Measurements from ENCODE around the gene PTPRN.

The PTPRN gene

DNA sequence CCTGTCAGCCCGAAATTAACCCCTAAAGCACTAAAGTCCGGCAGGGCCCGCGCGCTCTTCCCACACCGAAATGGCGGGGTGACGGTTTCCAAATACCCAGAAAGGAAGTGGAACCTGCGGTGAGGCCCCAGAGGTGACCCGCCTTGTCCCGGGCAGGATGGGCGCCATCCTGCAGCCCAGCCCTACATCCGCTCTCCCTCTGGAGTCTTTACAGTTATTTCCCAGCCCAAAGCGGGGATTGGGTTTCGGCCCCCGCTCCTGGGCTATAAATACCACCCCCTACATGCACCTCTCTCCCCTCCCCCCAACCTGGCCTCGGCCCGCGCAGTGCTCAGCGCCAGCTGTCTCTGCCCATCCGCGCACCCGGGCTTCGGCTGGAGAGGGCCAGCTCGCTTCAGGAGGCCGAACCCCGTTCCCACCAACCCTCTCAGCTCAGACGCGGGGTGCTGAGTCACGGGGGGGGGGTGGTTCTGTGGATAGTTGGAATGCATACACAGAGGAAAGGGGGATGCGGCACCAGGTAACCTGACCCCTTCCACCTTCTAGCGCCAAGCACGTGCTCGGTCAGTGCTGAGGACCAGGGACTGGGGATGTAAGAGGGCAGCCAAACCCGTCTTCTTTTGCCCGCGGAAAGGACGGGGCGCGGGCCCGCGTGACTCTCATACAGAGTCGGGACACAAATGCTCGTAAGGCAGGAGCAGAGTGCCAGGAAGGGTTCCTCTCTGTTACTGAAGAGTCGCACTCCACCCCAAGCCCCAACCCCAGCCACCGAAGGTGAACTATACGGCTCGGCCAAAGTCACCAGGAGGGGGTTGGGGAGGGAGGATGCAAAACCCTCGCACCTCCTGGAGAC is 56.1 kb downstream of the PTPRN start, which contains the start of gene TUBA4B:
TUBA4B (plus strand) TSS at position 344 of the 853 bp plus-strand sequence; CDS start at position 509, 165 bp downstream.
- DNase-seq (ENCODE audit: low read depth, low spot score) = no peak
- Histone ChIP-seq H3K27ac (ENCODE audit: low read length) (no peak within 1 kb of the TSS), H3K9me3 (ENCODE audit: control insufficient read depth, insufficient read depth, low read length) (no peaks in the 10 kb centered on the region), H3K4me3 (ENCODE audit: low read length) (peak within 1 kb of the TSS; percentile 43; the same call in 1 of the 2 replicates), H3K27me3 (ENCODE audit: control insufficient read depth, insufficient read depth, low read length) (peaks cover 17% of the 10 kb centered on the region), H3K4me1 (ENCODE audit: control insufficient read depth, insufficient read depth, low read length) (peaks cover 7% of the 10 kb centered on the region), H3K36me3 (ENCODE audit: control insufficient read depth, insufficient read depth, low read length) (peaks cover 4% of the 10 kb centered on the region)
- WGBS (ENCODE audit: insufficient coverage, insufficient read length) = no CpG with 5 or more reads among the region's 49 CpGs

DNA sequence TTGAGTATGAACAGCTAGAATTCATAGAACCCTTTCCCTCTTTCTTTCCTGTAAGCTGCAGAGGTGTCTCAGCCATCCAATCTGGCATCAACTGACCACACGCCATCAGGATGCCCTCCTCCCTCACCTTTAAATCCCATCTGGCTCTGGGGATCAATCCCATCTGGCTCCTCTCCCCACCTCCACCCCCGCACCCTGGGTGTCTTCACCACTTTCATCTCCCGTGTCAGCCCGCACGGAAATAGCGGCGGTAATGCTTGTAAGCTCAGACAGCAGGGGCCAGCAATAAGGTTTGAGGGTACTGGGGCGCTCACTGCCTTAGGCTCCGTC is 56.7 kb downstream of the PTPRN start:
- Histone ChIP-seq H3K27ac (ENCODE audit: low read length) (no peak overlapping the region), H3K27me3 (ENCODE audit: control insufficient read depth, insufficient read depth, low read length) (peaks cover 17% of the 10 kb centered on the region), H3K36me3 (ENCODE audit: control insufficient read depth, insufficient read depth, low read length) (peaks cover 4% of the 10 kb centered on the region), H3K9me3 (ENCODE audit: control insufficient read depth, insufficient read depth, low read length) (no peaks in the 10 kb centered on the region), H3K4me1 (ENCODE audit: control insufficient read depth, insufficient read depth, low read length) (peaks cover 7% of the 10 kb centered on the region), H3K4me3 (ENCODE audit: low read length) (peak overlapping the region; percentile 13; the same call in 1 of the 2 replicates)
- no CpG with 5 or more reads among the region's 9 CpGs for WGBS (ENCODE audit: insufficient coverage, insufficient read length)
- DNase-seq (ENCODE audit: low read depth, low spot score) = no peak

DNA sequence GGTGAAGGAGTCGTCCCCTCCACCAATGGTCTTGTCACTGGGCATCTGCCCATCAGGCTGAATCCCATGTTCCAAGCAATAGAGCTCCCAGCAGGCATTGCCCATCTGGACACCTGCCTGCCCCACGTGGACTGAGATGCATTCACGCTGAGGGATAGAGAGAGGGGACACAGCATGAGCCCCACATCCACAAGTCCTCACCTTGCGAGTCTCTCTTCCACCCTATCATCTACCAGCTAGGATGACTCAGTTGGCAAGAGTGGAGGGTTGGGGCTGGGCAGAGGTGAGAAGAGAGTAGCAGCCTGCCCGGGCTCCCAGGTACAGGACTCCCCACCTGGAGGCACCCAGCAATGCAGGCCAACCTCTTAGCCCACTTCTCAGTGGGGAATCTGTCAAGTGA is 57.1 kb downstream of the PTPRN start:
- H3K27me3 ChIP-seq (ENCODE audit: control insufficient read depth, insufficient read depth, low read length) = peaks cover 17% of the 10 kb centered on the region
- WGBS (ENCODE audit: insufficient coverage, insufficient read length) = no CpG with 5 or more reads among the region's 5 CpGs
- peaks cover 4% of the 10 kb centered on the region for H3K36me3 ChIP-seq (ENCODE audit: control insufficient read depth, insufficient read depth, low read length)

DNA sequence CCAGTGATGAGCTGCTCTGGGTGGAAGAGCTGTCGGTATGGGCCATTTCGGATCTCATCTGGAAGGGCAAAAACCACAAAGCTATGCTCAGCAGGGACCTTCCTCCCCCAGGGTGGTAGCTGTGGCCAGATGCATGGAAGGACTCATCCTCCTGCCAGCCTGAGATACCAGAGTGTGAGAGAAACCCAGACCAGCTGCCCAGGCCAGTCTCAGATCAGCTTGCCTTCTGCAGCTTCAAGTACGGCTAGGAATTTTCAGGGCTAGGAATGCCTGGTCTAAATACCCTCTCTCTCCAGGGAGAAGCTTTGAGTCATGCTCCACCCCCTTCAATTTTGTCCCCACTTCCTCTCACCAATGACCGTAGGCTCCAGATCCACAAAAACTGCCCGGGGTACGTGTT is 57.5 kb downstream of the PTPRN start:
- DNase-seq (ENCODE audit: low read depth, low spot score) = no peak
- Histone ChIP-seq H3K9me3 (ENCODE audit: control insufficient read depth, insufficient read depth, low read length) (no peaks in the 10 kb centered on the region), H3K27me3 (ENCODE audit: control insufficient read depth, insufficient read depth, low read length) (peaks cover 17% of the 10 kb centered on the region), H3K4me3 (ENCODE audit: low read length) (no peak overlapping the region), H3K4me1 (ENCODE audit: control insufficient read depth, insufficient read depth, low read length) (peaks cover 7% of the 10 kb centered on the region), H3K27ac (ENCODE audit: low read length) (no peak overlapping the region), H3K36me3 (ENCODE audit: control insufficient read depth, insufficient read depth, low read length) (peaks cover 4% of the 10 kb centered on the region)
- WGBS (ENCODE audit: insufficient coverage, insufficient read length) = no CpG with 5 or more reads among the region's 6 CpGs

More for the DNA sequence above, 57.1 kb downstream of the PTPRN start:
- no peak overlapping the region for H3K27ac ChIP-seq (ENCODE audit: low read length)
- H3K9me3 ChIP-seq (ENCODE audit: control insufficient read depth, insufficient read depth, low read length) = no peaks in the 10 kb centered on the region
- H3K4me1 ChIP-seq (ENCODE audit: control insufficient read depth, insufficient read depth, low read length) = peaks cover 7% of the 10 kb centered on the region
- DNase-seq (ENCODE audit: low read depth, low spot score) = no peak
- no peak overlapping the region; the same call in 1 of the 2 replicates for H3K4me3 ChIP-seq (ENCODE audit: low read length)

DNA sequence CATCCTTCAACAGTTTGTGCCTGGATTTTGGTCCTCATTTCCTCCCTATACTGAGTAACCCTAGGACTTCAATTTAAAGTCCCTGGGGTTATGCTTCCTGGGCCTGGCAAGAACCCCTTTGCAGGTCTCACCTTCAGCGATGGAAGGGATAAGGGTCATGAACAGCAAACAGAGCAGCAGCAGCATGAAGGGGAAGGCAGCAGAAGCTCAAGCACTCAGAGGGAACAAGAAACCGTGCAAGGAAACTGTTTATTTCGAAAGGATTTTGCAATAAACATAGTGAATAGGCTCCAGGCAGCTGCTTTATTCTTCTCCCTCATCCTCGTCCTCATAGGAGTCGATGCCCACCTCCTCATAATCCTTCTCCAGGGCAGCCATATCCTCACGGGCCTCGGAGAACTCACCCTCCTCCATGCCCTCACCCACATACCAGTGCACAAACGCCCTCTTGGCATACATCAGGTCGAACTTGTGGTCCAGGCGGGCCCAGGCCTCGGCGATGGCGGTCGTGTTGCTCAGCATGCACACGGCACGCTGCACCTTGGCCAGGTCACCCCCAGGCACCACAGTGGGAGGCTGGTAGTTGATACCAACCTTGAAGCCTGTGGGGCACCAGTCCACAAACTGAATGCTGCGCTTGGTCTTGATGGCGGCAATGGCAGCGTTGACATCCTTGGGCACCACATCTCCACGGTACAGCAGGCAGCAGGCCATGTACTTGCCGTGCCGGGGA is 59.0 kb downstream of the PTPRN start:
- DNase-seq (ENCODE audit: low read depth, low spot score) = no peak
- Histone ChIP-seq H3K27ac (ENCODE audit: low read length) (no peak overlapping the region), H3K4me3 (ENCODE audit: low read length) (no peak overlapping the region), H3K9me3 (ENCODE audit: control insufficient read depth, insufficient read depth, low read length) (no peaks in the 10 kb centered on the region), H3K36me3 (ENCODE audit: control insufficient read depth, insufficient read depth, low read length) (peaks cover 4% of the 10 kb centered on the region), H3K27me3 (ENCODE audit: control insufficient read depth, insufficient read depth, low read length) (peaks cover 9% of the 10 kb centered on the region), H3K4me1 (ENCODE audit: control insufficient read depth, insufficient read depth, low read length) (peaks cover 9% of the 10 kb centered on the region)
- WGBS (ENCODE audit: insufficient coverage, insufficient read length) = no CpG with 5 or more reads among the region's 22 CpGs

DNA sequence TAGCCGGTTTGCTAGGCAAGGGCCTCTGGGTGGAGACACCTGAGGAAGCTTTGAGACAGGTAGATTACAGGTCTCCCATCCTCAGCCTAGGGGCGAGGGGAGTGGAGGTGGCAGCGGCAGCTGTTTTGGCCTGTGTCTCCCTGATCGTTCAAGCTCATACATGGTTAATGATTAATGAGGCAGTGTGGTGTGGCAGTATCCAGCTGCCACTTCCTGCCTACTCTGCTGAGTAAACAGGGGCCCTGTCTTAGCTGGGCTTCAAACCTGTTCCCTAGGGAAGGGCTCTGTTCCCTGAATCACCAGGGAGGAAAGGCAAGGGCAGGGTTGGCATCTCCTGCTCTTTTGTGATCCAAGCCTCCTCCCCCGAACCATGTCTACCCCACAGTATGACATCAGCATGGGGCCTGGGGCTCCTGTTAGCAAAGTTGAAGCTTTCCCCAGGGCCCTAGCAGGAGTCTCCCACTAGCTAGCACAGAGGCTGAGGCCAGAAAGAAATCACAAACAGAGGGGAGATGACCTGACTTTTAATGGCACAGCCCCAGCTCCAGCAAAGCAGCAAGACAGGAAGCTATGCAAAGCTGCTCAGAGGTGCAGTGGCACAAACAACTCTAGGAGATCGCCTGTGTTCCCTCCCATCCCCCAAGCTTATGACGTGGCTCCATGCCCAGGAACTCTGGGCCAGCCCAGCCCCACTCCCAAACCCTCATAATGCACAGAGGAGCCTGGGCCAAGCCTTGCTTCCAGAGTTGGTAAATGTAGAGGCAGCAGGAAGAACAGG is 59.8 kb downstream of the PTPRN start:
- H3K9me3 ChIP-seq (ENCODE audit: control insufficient read depth, insufficient read depth, low read length) = no peaks in the 10 kb centered on the region
- peaks cover 4% of the 10 kb centered on the region for H3K36me3 ChIP-seq (ENCODE audit: control insufficient read depth, insufficient read depth, low read length)
- no peak overlapping the region for H3K27ac ChIP-seq (ENCODE audit: low read length)
- peaks cover 7% of the 10 kb centered on the region for H3K4me1 ChIP-seq (ENCODE audit: control insufficient read depth, insufficient read depth, low read length)
- no peak overlapping the region for H3K4me3 ChIP-seq (ENCODE audit: low read length)
- WGBS (ENCODE audit: insufficient coverage, insufficient read length) = no CpG with 5 or more reads among the region's 7 CpGs
- H3K27me3 ChIP-seq (ENCODE audit: control insufficient read depth, insufficient read depth, low read length) = peaks cover under 1% of the 10 kb centered on the region; the same call in 1 of the 2 replicates
- DNase-seq (ENCODE audit: low read depth, low spot score) = no peak

DNA sequence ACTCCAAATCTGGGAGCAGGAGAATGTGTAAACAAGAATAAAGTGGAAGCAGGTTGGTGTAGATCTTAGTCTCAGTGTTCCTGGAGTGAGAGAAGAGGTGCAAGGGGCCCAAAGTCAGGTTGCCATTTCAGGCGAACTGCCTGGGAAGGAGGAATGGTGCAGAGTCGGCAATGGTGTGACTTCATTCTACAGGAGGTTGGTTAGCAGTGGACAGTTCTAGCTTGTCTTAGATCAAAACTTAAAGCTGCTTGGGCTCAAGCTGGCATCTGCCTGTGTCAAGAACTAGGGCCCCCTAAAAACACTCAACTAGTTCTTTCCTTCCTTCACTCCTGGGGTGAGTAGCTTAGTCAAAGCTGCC is 60.4 kb downstream of the PTPRN start:
- no peaks in the 10 kb centered on the region for H3K27me3 ChIP-seq (ENCODE audit: control insufficient read depth, insufficient read depth, low read length)
- DNase-seq (ENCODE audit: low read depth, low spot score) = no peak
- peaks cover 5% of the 10 kb centered on the region for H3K4me1 ChIP-seq (ENCODE audit: control insufficient read depth, insufficient read depth, low read length)
- WGBS (ENCODE audit: insufficient coverage, insufficient read length) = no CpG with 5 or more reads among the region's 2 CpGs
- peaks cover 4% of the 10 kb centered on the region for H3K36me3 ChIP-seq (ENCODE audit: control insufficient read depth, insufficient read depth, low read length)
- H3K4me3 ChIP-seq (ENCODE audit: low read length) = no peak overlapping the region
- H3K9me3 ChIP-seq (ENCODE audit: control insufficient read depth, insufficient read depth, low read length) = no peaks in the 10 kb centered on the region
- no peak overlapping the region for H3K27ac ChIP-seq (ENCODE audit: low read length)

DNA sequence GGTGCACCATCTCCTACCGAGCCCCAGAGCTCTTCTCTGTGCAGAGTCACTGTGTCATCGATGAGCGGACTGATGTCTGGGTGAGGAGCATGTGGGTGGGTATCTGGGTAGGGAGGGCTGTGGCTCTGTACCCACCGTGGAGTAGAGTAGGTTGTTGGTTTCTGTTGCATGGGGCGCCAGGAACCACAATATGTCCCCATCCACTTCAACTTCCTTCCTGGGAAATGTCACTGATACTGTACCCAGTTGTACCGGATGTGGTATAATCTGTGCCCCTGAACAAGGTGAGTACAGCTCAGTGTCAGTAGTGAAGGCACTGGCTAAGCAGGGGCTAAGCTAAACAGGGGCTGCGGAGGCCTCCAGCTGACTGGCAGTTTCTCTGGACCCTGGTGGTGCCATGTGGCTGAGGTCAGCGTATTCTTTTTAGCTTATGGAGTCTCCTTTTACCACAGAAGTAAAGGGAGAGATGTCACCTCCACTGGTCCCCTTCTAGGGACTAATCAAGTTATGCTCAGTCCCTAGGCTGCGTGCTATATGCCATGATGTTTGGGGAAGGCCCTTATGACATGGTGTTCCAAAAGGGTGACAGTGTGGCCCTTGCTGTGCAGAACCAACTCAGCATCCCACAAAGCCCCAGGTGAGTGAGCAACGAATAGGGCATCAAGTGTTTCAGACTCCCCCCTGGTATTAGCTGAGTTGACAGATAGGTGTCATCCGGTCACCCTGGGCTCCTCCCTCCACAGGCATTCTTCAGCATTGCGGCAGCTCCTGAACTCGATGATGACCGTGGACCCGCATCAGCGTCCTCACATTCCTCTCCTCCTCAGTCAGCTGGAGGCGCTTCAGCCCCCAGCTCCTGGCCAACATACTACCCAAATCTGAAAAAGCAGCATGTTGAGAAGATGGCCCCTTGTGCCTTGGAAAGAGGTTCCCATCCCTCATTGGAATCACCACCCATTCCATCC is 61.2 kb downstream of the PTPRN start:
- H3K36me3 ChIP-seq (ENCODE audit: control insufficient read depth, insufficient read depth, low read length) = peaks cover 4% of the 10 kb centered on the region
- H3K4me1 ChIP-seq (ENCODE audit: control insufficient read depth, insufficient read depth, low read length) = peaks cover 5% of the 10 kb centered on the region
- no CpG with 5 or more reads among the region's 17 CpGs for WGBS (ENCODE audit: insufficient coverage, insufficient read length)
- H3K27me3 ChIP-seq (ENCODE audit: control insufficient read depth, insufficient read depth, low read length) = no peaks in the 10 kb centered on the region
- no peak for DNase-seq (ENCODE audit: low read depth, low spot score)
- no peak overlapping the region for H3K4me3 ChIP-seq (ENCODE audit: low read length)
- no peaks in the 10 kb centered on the region for H3K9me3 ChIP-seq (ENCODE audit: control insufficient read depth, insufficient read depth, low read length)
- no peak overlapping the region for H3K27ac ChIP-seq (ENCODE audit: low read length)

DNA sequence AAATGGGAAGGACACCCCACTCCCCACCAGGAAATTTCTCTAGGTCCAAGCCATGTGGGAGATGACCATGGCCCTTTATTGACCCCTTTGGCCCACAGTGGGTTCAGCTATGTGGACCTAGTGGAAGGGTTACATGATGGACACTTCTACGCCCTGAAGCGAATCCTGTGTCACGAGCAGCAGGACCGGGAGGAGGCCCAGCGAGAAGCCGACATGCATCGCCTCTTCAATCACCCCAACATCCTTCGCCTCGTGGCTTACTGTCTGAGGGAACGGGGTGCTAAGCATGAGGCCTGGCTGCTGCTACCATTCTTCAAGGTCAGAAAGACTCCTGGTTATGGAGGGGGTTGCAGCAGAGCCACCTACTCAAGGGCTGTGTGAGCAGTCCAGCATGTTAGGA is 62.6 kb downstream of the PTPRN start:
- H3K4me1 ChIP-seq (ENCODE audit: control insufficient read depth, insufficient read depth, low read length) = peaks cover 2% of the 10 kb centered on the region; the same call in 1 of the 2 replicates
- H3K27me3 ChIP-seq (ENCODE audit: control insufficient read depth, insufficient read depth, low read length) = no peaks in the 10 kb centered on the region
- no peak for DNase-seq (ENCODE audit: low read depth, low spot score)
- no CpG with 5 or more reads among the region's 10 CpGs for WGBS (ENCODE audit: insufficient coverage, insufficient read length)
- H3K4me3 ChIP-seq (ENCODE audit: low read length) = no peak overlapping the region
- H3K27ac ChIP-seq (ENCODE audit: low read length) = no peak overlapping the region
- H3K36me3 ChIP-seq (ENCODE audit: control insufficient read depth, insufficient read depth, low read length) = peaks cover 4% of the 10 kb centered on the region
- no peaks in the 10 kb centered on the region for H3K9me3 ChIP-seq (ENCODE audit: control insufficient read depth, insufficient read depth, low read length)

Measured in iPS DF 6.9 (cell line).